ENCODE data around the gene DCX. TPM values are rescaled to one million over a fixed set of nuclear protein-coding genes. Genes with fewer than 3 reads are reported as not detected.

Gene DCX
- total and polyA plus RNA-seq, 2 experiments from 2014 or later = 0.66 to 3.0 TPM

DNA sequence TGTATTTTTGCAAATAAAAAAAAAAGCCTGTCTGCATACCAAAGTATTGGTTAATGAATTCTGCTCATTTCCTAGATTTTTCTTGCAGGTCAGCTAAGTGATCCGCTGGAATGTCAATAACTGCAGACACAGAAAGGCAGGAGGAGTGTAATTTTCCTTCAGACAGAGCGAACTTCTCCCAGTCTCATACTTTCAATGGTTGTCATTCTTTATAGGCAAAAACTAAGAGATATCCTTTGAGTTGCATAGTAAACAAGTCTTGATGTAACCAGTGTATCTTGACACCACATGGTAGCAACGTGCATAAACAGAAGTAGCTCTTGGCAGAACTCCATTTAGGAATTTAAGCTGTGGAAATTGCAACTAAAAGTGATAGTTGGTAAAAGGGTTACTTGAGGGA lies 149.9 kb downstream of the DCX start:
- H2AFZ ChIP-seq = no peak overlapping the region
- H3K27ac ChIP-seq (ENCODE audit: low read depth) = no peak overlapping the region
- H3K4me3 ChIP-seq = no peak overlapping the region
- H3K9me3 Mint-ChIP-seq = no peaks in the 10 kb centered on the region
- no peak overlapping the region for H3K27ac Mint-ChIP-seq
- no peaks in the 10 kb centered on the region for H3K9me2 ChIP-seq (ENCODE audit: insufficient read depth)
- no peaks in the 10 kb centered on the region for H3K36me3 Mint-ChIP-seq (ENCODE audit: low read depth)
- H3K4me2 ChIP-seq = no peak overlapping the region
- H3K4me3 Mint-ChIP-seq = no peak overlapping the region
- no peaks in the 10 kb centered on the region for H3K27me3 ChIP-seq (ENCODE audit: insufficient read depth)
- H3K4me1 ChIP-seq (ENCODE audit: insufficient read depth) = no peaks in the 10 kb centered on the region
- peaks cover 2% of the 10 kb centered on the region for H3K27me3 Mint-ChIP-seq (ENCODE audit: insufficient read depth, low read depth, poor library complexity)
- DNase-seq (ENCODE audit: low spot score) (no peak), ATAC-seq (no peak)
- H4K20me1 ChIP-seq (replicated peaks; ENCODE audit: insufficient read depth) = no peaks in the 10 kb centered on the region
- H3K79me2 ChIP-seq (replicated peaks; ENCODE audit: insufficient read depth) = no peaks in the 10 kb centered on the region
- no peaks in the 10 kb centered on the region; the same call in 2 of the 3 replicates for H3K4me1 Mint-ChIP-seq
- H3F3A ChIP-seq (replicated peaks; ENCODE audit: low read depth) = no peaks in the 10 kb centered on the region
- H3K36me3 ChIP-seq (ENCODE audit: insufficient read depth) = no peaks in the 10 kb centered on the region
- TF ChIP-seq EZH2phosphoT487 (IDR thresholded peaks at IDR 0.05; ENCODE audit: unreplicated experiment) (no peak), JUNB (IDR thresholded peaks at IDR 0.05; ENCODE audit: unreplicated experiment) (no peak), CREB1 (CRISPR knock-in tag; IDR thresholded peaks at IDR 0.05; ENCODE audit: low read depth) (no peak), REST (IDR thresholded peaks at IDR 0.05; ENCODE audit: unreplicated experiment) (no peak), NANOG (IDR thresholded peaks at IDR 0.05; ENCODE audit: borderline replicate concordance) (no peak), STAT1 (IDR thresholded peaks at IDR 0.05; ENCODE audit: unreplicated experiment) (no peak), POLR2AphosphoS5 (IDR thresholded peaks at IDR 0.05; ENCODE audit: low read depth) (no peak), ZNF114 (CRISPR knock-in tag; IDR thresholded peaks at IDR 0.05) (no peak), ZNF331 (CRISPR knock-in tag; IDR thresholded peaks at IDR 0.05; ENCODE audit: low read depth) (no peak), EZH2 (IDR thresholded peaks at IDR 0.05; ENCODE audit: low read depth, unreplicated experiment) (no peak), ETS1 (IDR thresholded peaks at IDR 0.05) (no peak)
- TF ChIP-seq, protein P1, sequence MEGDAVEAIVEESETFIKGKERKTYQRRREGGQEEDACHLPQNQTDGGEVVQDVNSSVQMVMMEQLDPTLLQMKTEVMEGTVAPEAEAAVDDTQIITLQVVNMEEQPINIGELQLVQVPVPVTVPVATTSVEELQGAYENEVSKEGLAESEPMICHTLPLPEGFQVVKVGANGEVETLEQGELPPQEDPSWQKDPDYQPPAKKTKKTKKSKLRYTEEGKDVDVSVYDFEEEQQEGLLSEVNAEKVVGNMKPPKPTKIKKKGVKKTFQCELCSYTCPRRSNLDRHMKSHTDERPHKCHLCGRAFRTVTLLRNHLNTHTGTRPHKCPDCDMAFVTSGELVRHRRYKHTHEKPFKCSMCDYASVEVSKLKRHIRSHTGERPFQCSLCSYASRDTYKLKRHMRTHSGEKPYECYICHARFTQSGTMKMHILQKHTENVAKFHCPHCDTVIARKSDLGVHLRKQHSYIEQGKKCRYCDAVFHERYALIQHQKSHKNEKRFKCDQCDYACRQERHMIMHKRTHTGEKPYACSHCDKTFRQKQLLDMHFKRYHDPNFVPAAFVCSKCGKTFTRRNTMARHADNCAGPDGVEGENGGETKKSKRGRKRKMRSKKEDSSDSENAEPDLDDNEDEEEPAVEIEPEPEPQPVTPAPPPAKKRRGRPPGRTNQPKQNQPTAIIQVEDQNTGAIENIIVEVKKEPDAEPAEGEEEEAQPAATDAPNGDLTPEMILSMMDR (conservative IDR thresholded peaks at IDR 0.05; ENCODE audit: low read depth in 2 of 2) = no peak
- TF ChIP-seq, protein P2, sequence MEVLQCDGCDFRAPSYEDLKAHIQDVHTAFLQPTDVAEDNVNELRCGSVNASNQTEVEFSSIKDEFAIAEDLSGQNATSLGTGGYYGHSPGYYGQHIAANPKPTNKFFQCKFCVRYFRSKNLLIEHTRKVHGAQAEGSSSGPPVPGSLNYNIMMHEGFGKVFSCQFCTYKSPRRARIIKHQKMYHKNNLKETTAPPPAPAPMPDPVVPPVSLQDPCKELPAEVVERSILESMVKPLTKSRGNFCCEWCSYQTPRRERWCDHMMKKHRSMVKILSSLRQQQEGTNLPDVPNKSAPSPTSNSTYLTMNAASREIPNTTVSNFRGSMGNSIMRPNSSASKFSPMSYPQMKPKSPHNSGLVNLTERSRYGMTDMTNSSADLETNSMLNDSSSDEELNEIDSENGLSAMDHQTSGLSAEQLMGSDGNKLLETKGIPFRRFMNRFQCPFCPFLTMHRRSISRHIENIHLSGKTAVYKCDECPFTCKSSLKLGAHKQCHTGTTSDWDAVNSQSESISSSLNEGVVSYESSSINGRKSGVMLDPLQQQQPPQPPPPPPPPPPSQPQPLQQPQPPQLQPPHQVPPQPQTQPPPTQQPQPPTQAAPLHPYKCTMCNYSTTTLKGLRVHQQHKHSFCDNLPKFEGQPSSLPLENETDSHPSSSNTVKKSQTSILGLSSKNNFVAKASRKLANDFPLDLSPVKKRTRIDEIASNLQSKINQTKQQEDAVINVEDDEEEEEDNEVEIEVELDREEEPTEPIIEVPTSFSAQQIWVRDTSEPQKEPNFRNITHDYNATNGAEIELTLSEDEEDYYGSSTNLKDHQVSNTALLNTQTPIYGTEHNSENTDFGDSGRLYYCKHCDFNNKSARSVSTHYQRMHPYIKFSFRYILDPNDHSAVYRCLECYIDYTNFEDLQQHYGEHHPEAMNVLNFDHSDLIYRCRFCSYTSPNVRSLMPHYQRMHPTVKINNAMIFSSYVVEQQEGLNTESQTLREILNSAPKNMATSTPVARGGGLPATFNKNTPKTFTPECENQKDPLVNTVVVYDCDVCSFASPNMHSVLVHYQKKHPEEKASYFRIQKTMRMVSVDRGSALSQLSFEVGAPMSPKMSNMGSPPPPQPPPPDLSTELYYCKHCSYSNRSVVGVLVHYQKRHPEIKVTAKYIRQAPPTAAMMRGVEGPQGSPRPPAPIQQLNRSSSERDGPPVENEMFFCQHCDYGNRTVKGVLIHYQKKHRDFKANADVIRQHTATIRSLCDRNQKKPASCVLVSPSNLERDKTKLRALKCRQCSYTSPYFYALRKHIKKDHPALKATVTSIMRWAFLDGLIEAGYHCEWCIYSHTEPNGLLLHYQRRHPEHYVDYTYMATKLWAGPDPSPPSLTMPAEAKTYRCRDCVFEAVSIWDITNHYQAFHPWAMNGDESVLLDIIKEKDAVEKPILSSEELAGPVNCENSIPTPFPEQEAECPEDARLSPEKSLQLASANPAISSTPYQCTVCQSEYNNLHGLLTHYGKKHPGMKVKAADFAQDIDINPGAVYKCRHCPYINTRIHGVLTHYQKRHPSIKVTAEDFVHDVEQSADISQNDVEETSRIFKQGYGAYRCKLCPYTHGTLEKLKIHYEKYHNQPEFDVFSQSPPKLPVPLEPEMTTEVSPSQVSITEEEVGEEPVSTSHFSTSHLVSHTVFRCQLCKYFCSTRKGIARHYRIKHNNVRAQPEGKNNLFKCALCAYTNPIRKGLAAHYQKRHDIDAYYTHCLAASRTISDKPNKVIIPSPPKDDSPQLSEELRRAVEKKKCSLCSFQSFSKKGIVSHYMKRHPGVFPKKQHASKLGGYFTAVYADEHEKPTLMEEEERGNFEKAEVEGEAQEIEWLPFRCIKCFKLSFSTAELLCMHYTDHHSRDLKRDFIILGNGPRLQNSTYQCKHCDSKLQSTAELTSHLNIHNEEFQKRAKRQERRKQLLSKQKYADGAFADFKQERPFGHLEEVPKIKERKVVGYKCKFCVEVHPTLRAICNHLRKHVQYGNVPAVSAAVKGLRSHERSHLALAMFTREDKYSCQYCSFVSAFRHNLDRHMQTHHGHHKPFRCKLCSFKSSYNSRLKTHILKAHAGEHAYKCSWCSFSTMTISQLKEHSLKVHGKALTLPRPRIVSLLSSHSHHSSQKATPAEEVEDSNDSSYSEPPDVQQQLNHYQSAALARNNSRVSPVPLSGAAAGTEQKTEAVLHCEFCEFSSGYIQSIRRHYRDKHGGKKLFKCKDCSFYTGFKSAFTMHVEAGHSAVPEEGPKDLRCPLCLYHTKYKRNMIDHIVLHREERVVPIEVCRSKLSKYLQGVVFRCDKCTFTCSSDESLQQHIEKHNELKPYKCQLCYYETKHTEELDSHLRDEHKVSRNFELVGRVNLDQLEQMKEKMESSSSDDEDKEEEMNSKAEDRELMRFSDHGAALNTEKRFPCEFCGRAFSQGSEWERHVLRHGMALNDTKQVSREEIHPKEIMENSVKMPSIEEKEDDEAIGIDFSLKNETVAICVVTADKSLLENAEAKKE (CRISPR knock-in tag; IDR thresholded peaks at IDR 0.05) = no peak

All from GM23338 (cell line).